Trophoblast cell (in vitro differentiated cells and primary cell): ENCODE measurements around the gene AGGF1.
"Not testable (repeated sequence)": the region's sequence is repeated elsewhere in the genome, so short reads cannot be mapped to it uniquely, and the experiment has no call there.

Experiments
- DNase-seq, 2 donors: peaks; one replicate each; pipeline ENCODE4 v3.0.0-alpha.2; 2016
- H2AFZ ChIP-seq: 2 replicates; pipeline ENCODE4 v1.6.1; 2013; ENCODE audit warnings: low read length, moderate library complexity, mild to moderate bottlenecking; ENCODE audit not compliant: insufficient read depth, poor library complexity
- H2AK5ac ChIP-seq: 2 replicates; pipeline ENCODE4 v1.6.1; 2013; ENCODE audit warnings: mild to moderate bottlenecking, low read length
- H2BK120ac ChIP-seq: 2 replicates; pipeline ENCODE4 v1.6.1; 2013; ENCODE audit warnings: low read length, mild to moderate bottlenecking, moderate library complexity; ENCODE audit not compliant: insufficient read depth, poor library complexity
- H2BK12ac ChIP-seq: 2 replicates; pipeline ENCODE4 v1.6.1; 2013; ENCODE audit warnings: mild to moderate bottlenecking, low read length, moderate library complexity
- H2BK5ac ChIP-seq: 2 replicates; pipeline ENCODE4 v1.6.1; 2013; ENCODE audit warnings: low read length, low read depth, moderate library complexity, mild to moderate bottlenecking; ENCODE audit not compliant: poor library complexity
- H3K14ac ChIP-seq: 2 replicates; pipeline ENCODE4 v1.6.1; 2013; ENCODE audit warnings: mild to moderate bottlenecking, low read length
- H3K18ac ChIP-seq: 2 replicates; pipeline ENCODE4 v1.6.1; 2013; ENCODE audit warnings: mild to moderate bottlenecking, low read length
- H3K23ac ChIP-seq: 2 replicates; pipeline ENCODE4 v1.6.1; 2013; ENCODE audit warnings: low read length
- H3K27ac ChIP-seq: 2 replicates; pipeline ENCODE4 v1.5.1; 2013; ENCODE audit warnings: low read depth, mild to moderate bottlenecking, inconsistent platforms, low read length, moderate library complexity
- H3K27me3 ChIP-seq: 2 replicates; pipeline ENCODE4 v1.6.1; 2013; ENCODE audit warnings: inconsistent platforms, mild to moderate bottlenecking, low read length, moderate library complexity; ENCODE audit not compliant: insufficient read depth
- H3K36me3 ChIP-seq, 2 experiments: 1 replicate in 1 of 2; 2 replicates in 1 of 2; pipeline ENCODE4 v1.6.1; 2013; ENCODE audit warnings: low read length in 2 of 2, mild to moderate bottlenecking in 2 of 2, moderate library complexity in 1 of 2; ENCODE audit not compliant: insufficient read depth in 2 of 2, control insufficient read depth in 1 of 2
- H3K4ac ChIP-seq: 2 replicates; pipeline ENCODE4 v1.6.1; 2013; ENCODE audit warnings: low read depth, mild to moderate bottlenecking, low read length, moderate library complexity
- H3K4me1 ChIP-seq, 2 experiments: 1 replicate in 1 of 2; 2 replicates in 1 of 2; pipeline ENCODE4 v1.6.1; 2013; ENCODE audit warnings: low read length in 2 of 2, mild to moderate bottlenecking in 2 of 2, moderate library complexity in 1 of 2; ENCODE audit not compliant: insufficient read depth in 2 of 2, control insufficient read depth in 1 of 2
- H3K4me2 ChIP-seq: 2 replicates; pipeline ENCODE4 v1.6.1; 2013; ENCODE audit warnings: inconsistent platforms, mild to moderate bottlenecking, low read length, moderate library complexity
- H3K4me3 ChIP-seq: 2 replicates; pipeline ENCODE4 v1.5.1; 2013; ENCODE audit warnings: mild to moderate bottlenecking, low read depth, low read length, inconsistent platforms
- H3K79me1 ChIP-seq: one replicate; pipeline ENCODE4 v1.6.1; 2013; ENCODE audit warnings: low read length
- H3K79me2 ChIP-seq: 2 replicates; pipeline ENCODE4 v1.6.1; 2013; ENCODE audit warnings: low read length, mild to moderate bottlenecking; ENCODE audit not compliant: control insufficient read depth, insufficient read depth, poor library complexity
- H3K9ac ChIP-seq: 2 replicates; pipeline ENCODE4 v1.6.1; 2013; ENCODE audit warnings: mild to moderate bottlenecking, low read length
- H3K9me3 ChIP-seq: 2 replicates; pipeline ENCODE4 v1.6.1; 2013; ENCODE audit warnings: low read depth, mild to moderate bottlenecking, control low read depth, inconsistent platforms, low read length; ENCODE audit not compliant: insufficient read depth
- H4K12ac ChIP-seq: 2 replicates; pipeline ENCODE4 v1.6.1; 2013; ENCODE audit warnings: low read depth, mild to moderate bottlenecking, low read length, moderate library complexity
- H4K8ac ChIP-seq: 2 replicates; pipeline ENCODE4 v1.6.1; 2013; ENCODE audit warnings: low read depth, mild to moderate bottlenecking, low read length, moderate library complexity
- H4K91ac ChIP-seq: one replicate; pipeline ENCODE4 v1.6.1; 2013; ENCODE audit warnings: low read depth, mild to moderate bottlenecking, low read length, moderate library complexity
- WGBS: extraction: QIAGEN DNeasy Blood & Tissue Kit; methylation state at CpG from one replicate; pipeline ENCODE4 v1.1.7; 2013; ENCODE audit warnings: missing lambda C conversion rate; ENCODE audit not compliant: insufficient read length, insufficient coverage; ENCODE audit errors: extremely low coverage; 5-methylcytosine and 5-hydroxymethylcytosine counted together

The AGGF1 gene

GRCh38 chr5:77080479-77080878 is 50.3 kb downstream of the AGGF1 start:
- not testable (repeated sequence) for H4K8ac ChIP-seq, H2BK5ac ChIP-seq, H3K23ac ChIP-seq, H3K4me2 ChIP-seq, H2AK5ac ChIP-seq, H3K4me1 ChIP-seq, H2BK120ac ChIP-seq, H3K14ac ChIP-seq, H3K9me3 ChIP-seq, H3K9ac ChIP-seq, H3K4me3 ChIP-seq, H2AFZ ChIP-seq, H3K27ac ChIP-seq, H3K4ac ChIP-seq, H3K79me2 ChIP-seq, H4K12ac ChIP-seq, H3K27me3 ChIP-seq, H4K91ac ChIP-seq, H3K18ac ChIP-seq, DNase-seq, H3K79me1 ChIP-seq, H2BK12ac ChIP-seq, H3K36me3 ChIP-seq
- no CpG with 5 or more reads among the region's 11 CpGs for WGBS

GRCh38 chr5:77080905-77081304 is 50.7 kb downstream of the AGGF1 start:
- Histone ChIP-seq H4K12ac (no peak overlapping the region), H4K8ac (no peak overlapping the region), H3K79me1 (no peaks in the 10 kb centered on the region), H2BK120ac (no peak overlapping the region), H3K79me2 (no peaks in the 10 kb centered on the region), H2BK12ac (no peak overlapping the region), H3K9me3 (no peaks in the 10 kb centered on the region), H2AK5ac (no peak overlapping the region), H3K4ac (no peak overlapping the region), H3K27me3 (no peaks in the 10 kb centered on the region), H3K4me3 (no peak overlapping the region), H2BK5ac (no peak overlapping the region), H4K91ac (no peak overlapping the region), H3K27ac (no peak overlapping the region), H3K4me1 (peaks cover 0 to 4% of the 10 kb centered on the region in 2 experiments), H2AFZ (no peak overlapping the region), H3K4me2 (no peak overlapping the region), H3K18ac (no peak overlapping the region), H3K36me3 (no peaks in the 10 kb centered on the region), H3K23ac (no peak overlapping the region), H3K14ac (no peak overlapping the region), H3K9ac (no peak overlapping the region)
- no peak for DNase-seq
- no CpG with 5 or more reads among the region's 5 CpGs for WGBS

- Histone ChIP-seq H4K12ac (no peak overlapping the region), H3K36me3 (no peaks in the 10 kb centered on the region), H2AK5ac (no peak overlapping the region), H3K9ac (no peak overlapping the region), H3K9me3 (no peaks in the 10 kb centered on the region), H3K79me1 (peaks cover 6% of the 10 kb centered on the region), H4K8ac (no peak overlapping the region), H3K4me3 (no peak overlapping the region), H3K4me1 (peaks cover 0 to under 1% of the 10 kb centered on the region in 2 experiments), H3K23ac (no peak overlapping the region), H3K18ac (no peak overlapping the region), H3K14ac (no peak overlapping the region), H3K27me3 (no peaks in the 10 kb centered on the region), H3K79me2 (peaks cover 5% of the 10 kb centered on the region), H2BK12ac (no peak overlapping the region), H3K4me2 (no peak overlapping the region), H2BK120ac (no peak overlapping the region), H2BK5ac (no peak overlapping the region), H3K27ac (no peak overlapping the region), H3K4ac (no peak overlapping the region), H4K91ac (no peak overlapping the region), H2AFZ (no peak overlapping the region)
- no CpG with 5 or more reads among the region's 1 CpG for WGBS
- DNase-seq = no peak
These were observed 52.1 kb downstream of the AGGF1 start for GRCh38 chr5:77082280-77082679.

GRCh38 chr5:77083088-77083487 is 52.9 kb downstream of the AGGF1 start:
- no CpG with 5 or more reads among the region's 6 CpGs for WGBS
- Histone ChIP-seq H2BK12ac (no peak overlapping the region), H3K27ac (no peak overlapping the region)

More at GRCh38 chr5:77083088-77083487, 52.9 kb downstream of the AGGF1 start:
- Histone ChIP-seq H2BK120ac (no peak overlapping the region), H3K79me2 (peaks cover 5% of the 10 kb centered on the region), H4K8ac (no peak overlapping the region), H3K9ac (no peak overlapping the region), H3K4ac (no peak overlapping the region), H3K79me1 (peaks cover 6% of the 10 kb centered on the region), H2AFZ (no peak overlapping the region), H2BK5ac (no peak overlapping the region), H3K4me2 (no peak overlapping the region), H3K36me3 (no peaks in the 10 kb centered on the region), H3K14ac (no peak overlapping the region), H3K4me1 (peaks cover 4 to 6% of the 10 kb centered on the region in 2 experiments), H4K12ac (no peak overlapping the region), H2AK5ac (no peak overlapping the region), H3K18ac (no peak overlapping the region), H4K91ac (no peak overlapping the region), H3K23ac (no peak overlapping the region), H3K27me3 (no peaks in the 10 kb centered on the region), H3K4me3 (no peak overlapping the region), H3K9me3 (no peaks in the 10 kb centered on the region)
- DNase-seq = no peak
